ENCODE data around the gene NACC2. TPM values are rescaled to one million over a fixed set of nuclear protein-coding genes. Genes with fewer than 3 reads are reported as not detected.
A peak's percentile ranks its signal among the peaks of the same experiment; 100 is the strongest.

Gene NACC2
- total and polyA plus RNA-seq, 2 of the 8 experiments (the other 6 are each of a cell fraction or from before 2014, with no cell fraction given), result 8.3 to 14.0 TPM

DNA sequence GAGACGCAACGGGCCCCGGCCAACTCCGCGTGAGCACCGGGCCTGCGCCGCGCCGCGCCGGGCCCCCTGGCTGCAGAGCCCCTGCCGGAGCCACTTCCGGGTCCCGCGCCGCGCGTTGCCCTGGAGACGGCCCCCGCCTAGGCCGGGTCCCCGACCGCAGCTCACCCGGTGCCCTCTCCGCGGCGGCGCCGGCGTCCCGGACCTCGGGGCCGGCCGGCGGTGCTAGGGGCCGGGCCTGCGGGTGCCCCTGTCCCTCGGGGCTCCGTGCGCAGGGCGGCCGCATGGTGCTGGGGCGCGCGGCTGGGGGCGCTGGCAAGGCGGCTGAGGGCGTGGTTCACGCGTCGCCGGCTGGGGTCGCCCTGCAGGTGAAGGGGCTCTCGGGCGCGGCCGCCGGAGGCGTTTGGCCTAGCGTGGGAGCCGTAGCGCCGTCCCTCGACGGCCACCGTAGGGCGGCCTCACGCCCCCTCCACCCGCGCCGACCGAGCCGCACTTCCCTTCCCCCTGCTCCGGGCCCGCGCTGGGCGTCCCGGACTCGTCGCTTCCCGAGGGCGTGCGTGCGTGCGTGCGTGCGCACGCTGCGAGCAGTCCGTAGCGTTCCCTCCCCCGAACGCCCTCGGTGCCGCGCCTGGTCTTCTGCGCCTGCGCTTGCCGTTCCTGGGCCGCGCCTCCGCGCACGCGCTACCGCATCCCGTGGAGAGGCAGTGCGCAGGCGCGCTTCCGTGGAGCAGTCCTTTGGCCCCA, 23.4 kb upstream of the NACC2 start, which contains the start of gene TMEM250 (continued):
- no peak for TF ChIP-seq CHD7 (IDR thresholded peaks at IDR 0.05; ENCODE audit: insufficient replicate concordance, low read length)
- peak; percentile 51 for TF ChIP-seq KDM4A (IDR thresholded peaks at IDR 0.05; ENCODE audit: low read depth, low read length, severe bottlenecking)
- no peak for TF ChIP-seq POU5F1 (IDR thresholded peaks at IDR 0.05; ENCODE audit: low read depth, low read length)
- peak; percentile 30; the same call in 1 of the 2 replicates for TF ChIP-seq SP4 (IDR thresholded peaks at IDR 0.05; ENCODE audit: low read length)
- TF ChIP-seq, protein P1, sequence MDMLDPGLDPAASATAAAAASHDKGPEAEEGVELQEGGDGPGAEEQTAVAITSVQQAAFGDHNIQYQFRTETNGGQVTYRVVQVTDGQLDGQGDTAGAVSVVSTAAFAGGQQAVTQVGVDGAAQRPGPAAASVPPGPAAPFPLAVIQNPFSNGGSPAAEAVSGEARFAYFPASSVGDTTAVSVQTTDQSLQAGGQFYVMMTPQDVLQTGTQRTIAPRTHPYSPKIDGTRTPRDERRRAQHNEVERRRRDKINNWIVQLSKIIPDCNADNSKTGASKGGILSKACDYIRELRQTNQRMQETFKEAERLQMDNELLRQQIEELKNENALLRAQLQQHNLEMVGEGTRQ (IDR thresholded peaks at IDR 0.05; ENCODE audit: low read length), result no peak
- peak; percentile 71; the same call in 1 of the 2 replicates for TF ChIP-seq POLR2AphosphoS5 (IDR thresholded peaks at IDR 0.05; ENCODE audit: low read depth, low read length)
- no peak for TF ChIP-seq CHD2 (IDR thresholded peaks at IDR 0.05; ENCODE audit: low read length)
- TF ChIP-seq RBBP5 (IDR thresholded peaks at IDR 0.05; ENCODE audit: borderline replicate concordance, low read depth, low read length), result 0 out of 2 replicates have a peak, but pooled peaks have one; percentile 63
- no peak for TF ChIP-seq TBP (IDR thresholded peaks at IDR 0.05; ENCODE audit: low read depth, low read length)
- no peak; the same call in 1 of the 2 replicates for TF ChIP-seq TEAD4 (IDR thresholded peaks at IDR 0.05; ENCODE audit: low read depth, low read length)
